Measurements from ENCODE around the gene TMEM131L.

Gene TMEM131L

DNA sequence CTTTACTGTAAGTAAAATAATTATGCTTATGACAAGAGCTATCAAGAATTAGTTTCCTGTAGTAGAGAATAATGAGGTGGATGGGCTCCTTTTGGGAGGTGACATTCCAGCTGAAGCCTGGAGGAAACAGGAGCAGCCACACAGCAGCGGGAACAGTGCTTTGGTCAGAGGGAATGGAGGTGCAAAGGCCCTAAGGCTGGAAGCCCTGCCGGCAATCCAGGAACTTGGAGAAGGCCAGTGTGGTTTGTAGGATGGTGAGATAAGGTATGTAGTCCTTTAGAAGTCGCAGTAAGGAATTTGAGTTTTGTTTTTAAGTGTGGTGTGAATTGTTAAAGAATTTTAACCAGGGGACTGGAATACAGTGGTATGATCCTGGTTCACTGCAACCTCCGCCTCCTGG is 8.1 kb downstream of the TMEM131L start:
- no peak for DNase-seq (ENCODE audit: low spot score)

DNA sequence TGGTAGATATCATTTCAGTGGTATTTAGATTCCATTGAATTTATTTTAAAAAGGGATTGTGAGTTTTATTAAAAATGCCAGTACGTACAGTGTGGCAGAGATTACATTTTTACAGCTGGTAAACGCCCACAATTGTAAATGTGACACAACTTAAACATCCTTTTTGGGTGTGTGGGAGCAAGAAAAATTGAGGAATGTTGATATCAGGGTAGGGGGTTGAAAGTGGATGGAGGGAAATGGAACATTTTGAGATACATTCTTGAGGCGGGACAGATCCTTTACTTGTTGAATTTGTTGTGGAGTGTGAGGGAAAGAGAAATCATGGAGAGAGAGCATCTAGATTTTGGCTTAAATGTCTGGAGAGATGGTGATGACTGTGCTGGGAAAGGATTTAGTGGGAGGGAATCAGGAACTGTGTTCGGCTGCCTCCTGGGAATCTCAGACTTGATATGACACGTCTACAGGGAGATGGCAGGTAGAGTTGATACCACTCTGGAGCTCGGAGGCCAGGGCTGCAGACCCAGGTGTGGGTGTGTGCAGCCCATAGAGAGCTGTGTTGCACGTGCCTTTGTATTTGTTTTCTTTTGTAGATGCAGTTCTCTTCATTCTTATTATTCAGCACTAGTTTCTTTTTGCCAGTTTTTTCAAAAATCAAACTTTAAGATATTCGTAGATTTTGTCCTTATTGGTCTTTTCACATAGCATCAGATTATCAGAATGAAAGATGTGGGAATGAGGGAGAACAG is 10.8 kb downstream of the TMEM131L start:
- no peak for DNase-seq (ENCODE audit: low spot score)

DNA sequence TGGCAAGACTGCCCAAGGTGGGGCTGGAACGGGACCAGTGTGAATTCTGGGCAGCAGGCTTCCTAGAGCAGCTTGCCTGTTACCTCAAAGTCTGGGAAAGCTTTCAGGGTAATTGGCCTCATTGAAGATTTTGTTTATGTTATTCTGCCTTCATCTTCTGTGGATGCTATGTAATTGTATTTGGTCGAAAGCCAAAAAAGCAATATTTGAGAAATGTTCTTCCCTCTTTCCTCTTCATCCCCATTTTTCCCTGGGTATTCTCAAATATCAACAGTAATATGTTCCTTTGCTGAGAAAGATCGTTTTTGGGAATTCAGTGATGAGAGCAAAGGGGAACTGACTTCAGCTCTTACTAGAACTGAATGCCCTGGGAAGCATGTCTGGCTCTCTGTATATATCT is 12.9 kb downstream of the TMEM131L start:
- no peak for DNase-seq (ENCODE audit: low spot score)

DNA sequence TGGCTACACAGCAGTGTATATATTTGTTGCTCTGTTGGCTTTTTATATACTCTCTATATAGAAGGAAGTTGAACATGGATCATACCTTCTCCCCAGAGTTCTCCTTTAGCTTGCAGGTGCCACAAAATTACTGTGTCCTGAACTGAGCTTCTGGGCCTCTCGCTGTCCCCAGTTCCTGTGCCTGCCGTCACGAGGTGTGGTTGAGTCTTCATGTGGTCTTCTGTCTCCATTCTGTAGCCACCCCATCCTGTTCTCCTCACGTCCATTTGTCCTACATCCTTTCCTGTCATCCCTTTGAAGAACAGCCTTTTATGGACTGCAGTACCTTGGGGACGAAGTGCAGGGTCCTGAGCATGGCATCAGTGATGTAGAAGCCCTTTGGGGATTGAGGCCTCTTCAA is 14.5 kb downstream of the TMEM131L start:
- DNase-seq (ENCODE audit: low spot score), result no peak

- DNase-seq (ENCODE audit: low spot score), result no peak
Measured at GRCh38 chr4:153481478-153481877, 15.3 kb downstream of the TMEM131L start.

DNA sequence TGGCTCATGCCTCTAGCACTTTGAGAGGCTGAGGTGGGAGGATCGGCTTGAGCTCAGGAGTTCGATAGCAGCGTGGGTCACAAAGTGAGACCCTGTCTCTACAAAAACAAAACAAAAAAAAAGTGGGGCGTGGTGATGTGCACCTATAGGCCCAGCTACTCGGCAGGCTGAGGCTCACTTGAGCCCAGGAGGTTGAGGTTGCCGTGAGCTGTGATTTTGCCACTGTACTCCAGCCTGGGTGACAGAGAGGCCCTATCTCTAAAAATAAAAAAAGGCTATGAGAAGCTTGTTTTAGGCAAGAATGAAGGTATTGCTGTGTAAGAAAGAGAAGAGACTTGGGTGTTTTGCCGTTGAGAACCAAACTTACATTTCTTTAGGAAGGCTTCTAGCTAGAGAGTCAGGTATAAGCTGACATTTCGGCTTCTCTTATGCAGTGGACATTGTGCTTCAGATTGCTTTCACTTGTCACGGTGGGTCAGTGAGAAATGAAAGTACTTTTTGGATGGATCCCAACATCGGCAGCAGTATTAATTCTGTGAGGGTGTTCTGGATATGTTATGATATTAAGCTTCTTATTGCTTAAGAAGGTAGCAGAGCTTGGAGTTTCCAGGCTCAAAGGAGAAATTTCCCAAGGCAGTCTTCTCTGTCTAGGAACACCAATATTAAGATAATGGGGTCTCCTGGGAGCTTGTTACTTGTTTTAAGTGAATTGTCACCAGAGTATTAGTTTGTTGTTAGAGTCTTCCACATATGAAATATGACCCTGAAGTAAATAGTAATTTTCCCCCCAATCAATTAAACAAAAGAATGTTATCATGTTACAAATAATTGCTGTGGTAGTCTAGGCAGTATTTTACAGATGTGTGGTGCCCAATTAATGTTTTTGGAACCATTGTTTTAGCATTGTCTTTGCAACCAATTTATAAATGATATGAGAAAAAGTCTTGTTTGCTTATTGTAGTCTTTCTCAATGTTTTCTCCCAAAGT is 17.6 kb downstream of the TMEM131L start:
- no peak for DNase-seq (ENCODE audit: low spot score)

GRCh38 chr4:153485359-153485758 is 19.2 kb downstream of the TMEM131L start:
- DNase-seq (ENCODE audit: low spot score), result no peak

DNA sequence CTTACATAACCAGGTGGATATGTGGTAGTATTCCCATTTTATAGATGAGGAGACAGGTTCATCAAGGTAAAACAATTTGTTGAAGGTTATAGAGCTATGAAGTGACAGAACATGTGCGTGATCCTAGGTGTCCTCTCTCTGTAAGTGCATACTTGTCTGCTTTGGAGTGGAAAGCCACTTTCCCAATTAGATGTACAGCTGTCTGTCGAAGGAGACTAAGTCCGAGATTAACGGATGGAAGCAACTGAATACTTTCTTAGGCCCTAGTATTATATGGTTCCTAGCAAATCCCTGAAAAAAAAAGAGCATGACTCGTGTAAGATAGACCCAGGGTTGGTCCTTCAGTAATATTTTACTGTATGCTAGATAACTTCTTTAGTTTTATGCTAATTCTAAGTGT is 19.7 kb downstream of the TMEM131L start:
- no peak for DNase-seq (ENCODE audit: low spot score)

- DNase-seq (ENCODE audit: low spot score), result peak; percentile 86
Measured at GRCh38 chr4:153486281-153487151, 20.4 kb downstream of the TMEM131L start.

DNA sequence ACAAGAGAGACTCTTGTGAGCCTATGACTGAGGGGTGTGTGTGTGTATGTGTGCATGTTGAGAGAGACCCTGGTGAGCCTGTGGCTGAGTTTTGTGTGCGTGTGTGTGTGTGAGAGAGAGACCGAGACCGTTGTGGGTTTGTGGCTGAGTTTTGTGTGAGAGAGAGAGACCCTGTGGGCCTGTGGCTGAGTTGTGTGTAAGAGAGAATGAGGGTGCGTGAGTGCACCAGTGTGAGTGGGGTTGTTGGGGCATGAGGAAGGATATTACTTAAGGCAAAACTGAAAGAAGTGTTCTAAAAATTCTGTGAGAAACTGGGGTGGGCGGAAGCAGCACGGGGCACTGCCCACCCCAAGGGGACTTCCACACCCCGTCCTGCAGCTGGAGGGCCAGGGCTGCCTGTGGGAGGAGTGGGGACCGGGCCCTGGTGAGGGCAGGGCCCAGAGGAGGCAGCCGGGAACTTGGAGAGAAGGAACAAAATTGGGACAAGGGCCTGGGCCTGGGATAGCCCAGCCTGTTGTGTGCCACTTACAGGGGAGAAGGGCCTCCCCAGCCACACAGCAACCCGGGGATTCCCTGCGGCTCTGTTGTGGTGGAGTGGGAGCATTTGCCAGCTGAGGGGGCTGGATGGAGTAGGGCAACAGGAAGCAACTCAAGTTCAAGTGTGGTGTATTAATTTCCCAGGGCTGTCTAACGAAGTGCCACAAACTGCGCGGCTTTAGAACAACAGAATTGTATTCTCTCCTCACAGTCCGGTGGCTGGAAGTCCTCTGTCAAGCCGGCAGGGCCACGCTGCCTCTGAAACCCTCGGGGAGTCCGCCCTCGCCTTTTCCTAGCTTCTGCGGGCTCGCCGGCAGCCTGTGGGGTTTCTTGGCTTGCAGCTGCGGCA is 22.1 kb downstream of the TMEM131L start:
- DNase-seq (ENCODE audit: low spot score), result peak; percentile 54

GRCh38 chr4:153489856-153490558 is 23.8 kb downstream of the TMEM131L start:
- DNase-seq (ENCODE audit: low spot score), result no peak

DNA sequence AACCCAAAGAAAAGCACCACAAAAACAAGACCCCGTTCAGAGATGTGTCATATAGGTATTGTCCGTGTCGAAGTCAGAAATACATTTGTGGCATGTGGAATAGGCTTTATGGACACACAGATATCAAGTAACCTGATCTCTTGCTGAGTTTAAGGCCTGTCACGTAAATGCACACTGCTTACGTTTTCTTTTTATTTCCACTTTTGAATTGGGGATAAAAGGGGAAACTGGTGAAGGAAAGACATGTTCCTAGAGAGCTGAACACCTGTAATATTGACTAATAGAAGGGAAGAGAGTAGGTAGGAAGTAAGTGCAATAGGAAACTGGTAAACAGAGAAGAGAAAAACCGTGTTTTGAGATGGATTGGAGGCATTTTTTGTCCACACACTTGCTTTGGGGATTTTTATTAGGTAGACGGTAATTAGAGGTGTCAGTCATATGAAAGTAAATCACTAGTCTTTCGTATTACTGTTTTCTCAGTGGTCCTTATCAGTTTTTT is 24.9 kb downstream of the TMEM131L start:
- DNase-seq (ENCODE audit: low spot score), result no peak

DNA sequence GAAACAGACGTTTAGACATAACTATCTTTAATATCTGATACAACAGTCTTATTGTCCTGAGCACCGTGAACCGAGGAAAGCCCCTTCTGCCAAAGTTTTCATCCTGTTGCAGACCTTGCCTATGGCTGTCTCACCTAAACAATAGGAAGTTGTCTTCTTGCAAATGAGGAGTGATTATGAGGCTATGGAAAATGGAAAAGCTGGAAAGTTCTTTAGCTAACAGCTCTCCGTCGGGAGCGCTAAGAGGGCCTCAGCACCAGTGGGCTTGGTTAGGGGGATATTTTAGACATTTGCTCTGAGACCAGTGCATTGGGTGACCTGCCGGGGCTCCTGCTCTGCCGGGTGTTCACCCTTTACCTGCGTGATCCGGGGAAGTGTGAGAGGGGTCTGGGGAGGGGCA is 28.4 kb downstream of the TMEM131L start:
- no peak for DNase-seq (ENCODE audit: low spot score)

GRCh38 chr4:153495480-153496193 is 29.5 kb downstream of the TMEM131L start:
- no peak for DNase-seq (ENCODE audit: low spot score)

- no peak for DNase-seq (ENCODE audit: low spot score)
Measured at GRCh38 chr4:153497091-153497531, 31.0 kb downstream of the TMEM131L start.

DNA sequence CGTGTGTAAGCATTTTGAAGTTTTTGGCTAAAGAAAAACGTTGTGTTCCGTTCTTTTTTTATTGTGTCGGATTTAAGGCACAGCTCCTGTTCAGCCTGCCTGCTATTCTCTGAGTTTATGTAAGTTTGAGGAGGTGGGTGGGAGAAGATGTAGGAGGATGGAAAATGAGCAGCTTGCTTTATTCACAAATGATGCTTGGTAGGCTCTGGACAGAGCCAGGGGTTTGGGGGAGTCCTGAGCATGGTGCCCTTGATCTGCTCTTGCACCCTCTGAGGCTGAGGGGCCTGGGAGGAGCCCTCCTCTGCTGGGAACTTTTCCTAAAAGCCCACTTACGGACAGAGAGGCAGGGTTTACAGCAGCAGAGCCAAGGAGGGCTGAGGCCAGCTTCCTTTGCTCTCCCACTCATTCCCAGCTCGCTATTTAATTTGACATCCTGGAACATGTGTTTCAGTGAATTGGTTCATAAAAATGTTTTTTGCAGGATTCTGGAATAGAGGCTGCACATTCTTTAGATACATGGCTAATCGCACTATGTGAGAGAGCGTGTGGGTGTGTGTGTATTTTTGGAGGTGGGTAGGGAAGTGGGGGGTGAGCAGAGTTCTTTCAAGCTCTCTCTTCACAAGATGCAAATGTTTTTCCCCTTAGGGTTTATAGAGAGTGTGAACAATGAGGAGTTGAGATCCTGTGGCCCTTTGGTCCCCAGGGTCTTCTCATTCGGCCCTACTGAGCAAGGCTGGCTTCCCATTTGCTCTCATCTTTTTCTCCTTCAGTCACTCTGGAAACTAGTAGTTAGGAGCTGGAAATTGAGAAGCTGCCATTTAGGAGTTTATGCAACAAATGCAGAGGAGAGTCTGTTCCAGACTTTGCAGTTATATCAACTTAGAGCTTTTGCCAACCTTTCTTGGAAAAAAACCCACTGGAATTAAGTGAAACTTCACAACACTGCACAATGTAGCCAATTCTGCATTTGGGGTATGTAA is 32.1 kb downstream of the TMEM131L start:
- DNase-seq (ENCODE audit: low spot score), result peak; percentile 76

DNA sequence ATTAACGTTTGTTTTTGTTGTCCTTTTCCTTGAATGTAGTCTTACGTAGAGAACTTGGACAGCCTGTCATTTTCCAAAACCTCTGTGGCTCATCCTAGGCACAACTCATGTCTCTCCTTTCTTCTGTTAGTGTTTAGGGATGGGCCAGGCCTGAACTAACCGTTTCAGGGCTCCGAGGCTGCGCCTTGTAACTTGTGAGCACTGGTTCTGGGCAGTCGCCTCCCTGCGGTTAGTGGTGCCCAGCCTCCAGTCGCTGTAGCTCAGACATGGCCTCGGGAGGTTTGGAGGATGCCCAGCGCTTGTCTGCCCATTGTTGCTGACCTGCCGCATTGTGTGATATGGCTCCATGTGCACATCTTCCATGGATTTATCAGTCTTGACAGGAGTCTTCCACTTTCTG is 32.8 kb downstream of the TMEM131L start:
- no peak for DNase-seq (ENCODE audit: low spot score)

GRCh38 chr4:153501578-153501977 is 35.4 kb downstream of the TMEM131L start:
- DNase-seq (ENCODE audit: low spot score), result no peak

Measured in GM03348 (cell line).